HG02623 (cell line): ENCODE measurements around the gene KLHL10.

Source experiments
- ATAC-seq: cut with Tn5 transposase; IDR thresholded peaks from one replicate; pipeline ENCODE4 v1.9.1; 2021; ENCODE audit warnings: moderate library complexity; ENCODE audit not compliant: unreplicated experiment

The KLHL10 gene

DNA sequence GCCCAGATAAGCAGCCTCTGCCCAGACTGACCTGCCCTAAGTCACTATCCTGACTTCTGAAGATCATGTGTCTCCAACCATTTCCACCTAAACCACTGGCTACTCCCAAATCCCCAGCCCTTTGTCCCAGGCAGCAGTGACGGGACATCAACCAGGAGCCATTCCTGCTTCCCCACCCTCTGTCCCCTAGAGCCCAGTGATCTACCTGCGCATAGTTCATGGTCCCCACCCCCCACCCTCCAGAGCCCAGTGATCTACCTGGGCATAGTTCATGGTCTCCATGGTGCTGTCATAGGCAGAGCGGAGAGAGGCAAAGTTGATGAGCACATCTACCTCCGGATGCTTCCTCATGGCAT lies 54.4 kb downstream of the KLHL10 start:
- no peak for ATAC-seq

DNA sequence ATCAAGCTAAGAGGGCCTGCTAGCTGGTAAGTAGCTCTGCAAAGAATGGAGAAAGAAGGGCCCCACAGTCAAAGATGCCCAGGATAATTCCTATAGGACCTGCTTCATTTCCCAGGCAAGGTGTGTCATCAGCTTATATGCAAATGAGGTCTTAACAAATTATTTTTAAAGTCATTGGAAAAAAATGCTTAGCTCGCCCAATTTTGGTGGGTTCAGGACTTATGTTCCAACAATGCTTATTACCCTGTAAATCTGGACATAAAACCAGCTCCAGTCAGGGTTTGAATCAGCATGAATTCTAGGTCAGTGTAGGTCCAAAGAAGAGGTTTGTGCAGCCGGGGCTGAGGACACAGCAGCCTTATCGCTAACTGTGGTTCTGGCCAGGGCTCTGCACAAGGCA lies 55.8 kb downstream of the KLHL10 start:
- no peak for ATAC-seq

DNA sequence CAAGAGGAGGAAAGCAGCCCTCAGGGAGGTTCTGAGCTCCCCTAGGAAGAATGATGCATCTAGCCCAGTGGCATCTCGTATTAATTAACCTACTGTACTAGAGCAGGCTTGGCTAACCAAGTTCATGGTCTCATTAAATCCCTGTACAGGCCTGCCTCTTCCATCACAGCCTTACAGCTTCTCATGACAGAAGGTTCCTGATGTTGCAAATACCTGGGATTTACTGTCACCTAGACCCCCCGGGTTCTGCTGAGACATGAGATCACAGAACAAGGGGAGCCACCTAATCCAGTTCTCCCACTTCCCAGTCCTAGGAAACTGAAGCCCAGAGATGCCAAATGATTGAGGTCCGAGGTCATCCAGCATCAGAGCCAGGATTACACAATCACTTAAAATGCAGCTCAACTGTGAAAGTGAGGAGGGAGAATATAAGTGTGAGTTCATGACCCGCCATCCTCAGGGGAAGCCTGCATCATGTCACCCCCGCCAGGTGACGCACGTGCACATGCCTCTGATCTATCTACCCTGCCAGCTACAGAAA lies 57.2 kb downstream of the KLHL10 start:
- no peak for ATAC-seq

GRCh38 chr17:41895617-41896016 lies 58.0 kb downstream of the KLHL10 start:
- no peak for ATAC-seq

- no peak for ATAC-seq
Observed at GRCh38 chr17:41896726-41897125, 59.1 kb downstream of the KLHL10 start.
